Muscle of back (tissue), 11 donors: ENCODE results near the gene EXOC3L4. TPM values are rescaled to one million over a fixed set of nuclear protein-coding genes. Genes with fewer than 3 reads are reported as not detected.
A peak's percentile ranks its signal among the peaks of the same experiment; 100 is the strongest.

Experiments
- DNase-seq, 3 donors: peaks; one replicate each; pipeline versions ENCODE4 v3.0.0 to v3.0.0-alpha.2; 2013
- polyA plus RNA-seq, 10 donors: library from polyadenylated mRNA; unstranded; fragments of 120-200 nt; gene quantifications; one replicate each; pipeline ENCODE4 v1.2.1, GENCODE V29; 2013; ENCODE audit not compliant: insufficient read length in 10 of 10

The EXOC3L4 gene
- polyA plus RNA-seq, 10 donors = 0.12 to 1.5 (median 0.51) TPM

DNA sequence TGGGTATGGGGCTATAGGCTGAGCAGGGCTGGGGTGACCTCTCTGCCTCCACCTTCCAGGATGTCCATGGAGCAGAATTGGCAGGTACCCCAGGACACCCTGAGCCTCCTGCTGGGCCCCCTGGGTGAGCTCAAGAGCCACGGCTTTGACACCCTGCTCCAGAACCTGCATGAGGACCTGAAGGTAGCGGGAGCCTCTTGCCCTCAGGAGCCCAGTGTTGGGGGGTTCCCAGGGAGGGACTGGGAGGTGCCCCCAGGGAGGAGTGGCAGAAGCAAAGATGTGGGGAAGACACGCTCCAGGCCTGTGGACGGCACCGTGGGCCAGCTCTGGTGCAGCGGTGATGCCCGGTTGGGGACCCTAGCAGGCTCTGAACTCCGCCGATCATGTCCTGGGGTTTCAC lies 37.1 kb downstream of the EXOC3L4 start:
- no peak for DNase-seq

DNA sequence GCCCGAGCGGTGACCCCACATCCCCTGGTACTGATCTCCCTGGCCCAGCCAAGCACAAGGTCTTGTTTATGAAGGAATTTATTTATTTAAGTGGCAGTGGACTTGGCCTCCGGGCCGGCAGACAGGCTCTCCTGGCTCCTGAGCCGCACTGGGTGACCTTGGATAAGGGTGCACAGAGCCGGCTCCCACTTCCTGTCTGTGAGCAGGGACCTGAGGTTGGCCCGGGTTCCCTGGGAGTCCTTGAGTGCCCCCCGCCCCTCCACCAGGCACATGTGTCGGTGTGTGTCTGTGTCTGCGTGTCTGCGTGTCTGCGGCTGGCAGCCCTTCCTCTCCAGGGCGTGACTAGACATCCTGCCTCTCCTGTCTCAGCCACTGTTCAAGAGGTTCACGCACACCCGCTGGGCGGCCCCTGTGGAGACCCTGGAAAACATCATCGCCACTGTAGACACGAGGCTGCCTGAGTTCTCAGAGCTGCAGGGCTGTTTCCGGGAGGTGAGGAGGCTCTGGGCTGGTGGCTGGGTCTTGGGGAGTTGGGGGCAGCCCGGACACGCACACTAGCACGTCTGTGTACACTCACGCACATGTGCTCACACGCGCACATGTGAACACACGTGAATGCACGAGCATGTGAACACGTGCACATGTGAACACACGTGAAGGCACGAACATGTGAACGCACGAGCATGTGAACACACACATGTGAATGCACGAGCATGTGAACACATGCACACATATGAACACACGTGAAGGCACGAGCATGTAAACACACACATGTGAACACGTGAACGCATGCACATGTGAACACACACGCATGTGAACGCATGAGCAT lies 38.1 kb downstream of the EXOC3L4 start:
- DNase-seq = no peak

DNA sequence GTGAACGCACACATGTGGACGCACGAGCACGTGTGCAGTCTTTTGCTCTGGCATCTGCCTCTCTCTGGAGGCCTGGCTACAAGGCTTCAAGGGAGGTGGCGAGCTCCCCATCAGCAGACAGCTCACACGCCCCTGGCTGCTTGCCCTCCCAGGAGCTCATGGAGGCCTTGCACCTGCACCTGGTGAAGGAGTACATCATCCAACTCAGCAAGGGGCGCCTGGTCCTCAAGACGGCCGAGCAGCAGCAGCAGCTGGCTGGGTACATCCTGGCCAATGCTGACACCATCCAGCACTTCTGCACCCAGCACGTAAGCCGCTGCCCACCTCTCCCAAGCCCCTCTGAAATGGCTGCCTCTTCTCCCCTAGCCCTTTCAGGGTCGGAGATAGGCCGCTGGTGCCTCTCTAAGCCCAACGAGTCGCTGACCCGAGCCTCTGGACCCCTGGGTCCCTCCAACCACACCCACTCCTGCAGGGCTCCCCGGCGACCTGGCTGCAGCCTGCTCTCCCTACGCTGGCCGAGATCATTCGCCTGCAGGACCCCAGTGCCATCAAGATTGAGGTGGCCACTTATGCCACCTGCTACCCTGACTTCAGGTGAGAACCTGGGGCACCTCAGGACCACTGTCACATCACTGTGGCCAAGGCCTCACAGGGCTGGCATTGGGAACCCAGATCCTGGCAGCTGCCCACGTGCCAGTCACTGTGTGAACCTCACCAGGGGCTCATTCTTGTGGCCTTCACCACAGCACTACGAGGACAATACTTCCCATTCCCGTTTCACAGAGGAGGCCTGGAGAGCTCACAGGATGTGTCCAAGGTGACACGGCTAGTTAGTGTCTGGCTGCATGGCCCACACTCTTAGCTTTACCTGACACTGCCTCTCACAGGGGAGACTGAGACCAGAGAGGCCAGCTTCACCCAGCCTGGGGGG lies 39.0 kb downstream of the EXOC3L4 start:
- no peak for DNase-seq

DNA sequence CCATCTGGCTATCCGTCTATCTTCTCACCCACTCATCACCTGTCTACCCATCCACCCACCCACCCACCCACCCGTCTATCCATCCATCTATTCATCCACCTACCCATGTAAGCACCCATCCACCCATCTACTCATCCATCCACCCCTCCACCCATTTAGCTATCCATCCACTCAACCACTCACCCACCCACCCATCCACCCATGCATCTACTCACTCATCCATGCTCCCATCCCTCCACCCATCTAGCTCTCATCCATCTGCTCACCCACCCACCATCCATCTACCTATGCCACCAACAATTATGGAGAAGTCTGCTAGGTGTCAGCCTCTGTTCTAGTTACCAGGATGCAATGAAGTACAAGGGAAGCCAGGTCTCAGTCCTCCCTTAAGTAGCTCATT lies 39.9 kb downstream of the EXOC3L4 start:
- DNase-seq = no peak

DNA sequence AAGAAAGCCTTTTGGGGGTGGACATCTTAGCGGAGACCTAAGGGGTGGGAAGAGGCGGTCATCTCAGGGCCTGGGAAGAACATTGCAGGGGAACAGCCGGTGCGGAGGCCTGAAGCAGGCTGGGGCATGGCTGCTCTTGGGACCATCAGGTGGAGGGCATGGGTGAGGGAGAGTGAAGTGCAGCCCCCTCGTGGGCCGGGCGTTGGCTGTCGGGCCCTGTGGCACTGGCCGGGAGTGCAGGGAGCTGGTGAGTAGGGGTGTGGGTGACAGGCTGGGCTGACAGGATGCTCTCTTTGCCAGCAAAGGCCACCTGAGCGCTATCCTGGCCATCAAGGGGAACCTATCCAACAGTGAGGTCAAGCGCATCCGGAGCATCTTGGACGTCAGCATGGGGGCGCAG lies 40.4 kb downstream of the EXOC3L4 start:
- no peak for DNase-seq

DNA sequence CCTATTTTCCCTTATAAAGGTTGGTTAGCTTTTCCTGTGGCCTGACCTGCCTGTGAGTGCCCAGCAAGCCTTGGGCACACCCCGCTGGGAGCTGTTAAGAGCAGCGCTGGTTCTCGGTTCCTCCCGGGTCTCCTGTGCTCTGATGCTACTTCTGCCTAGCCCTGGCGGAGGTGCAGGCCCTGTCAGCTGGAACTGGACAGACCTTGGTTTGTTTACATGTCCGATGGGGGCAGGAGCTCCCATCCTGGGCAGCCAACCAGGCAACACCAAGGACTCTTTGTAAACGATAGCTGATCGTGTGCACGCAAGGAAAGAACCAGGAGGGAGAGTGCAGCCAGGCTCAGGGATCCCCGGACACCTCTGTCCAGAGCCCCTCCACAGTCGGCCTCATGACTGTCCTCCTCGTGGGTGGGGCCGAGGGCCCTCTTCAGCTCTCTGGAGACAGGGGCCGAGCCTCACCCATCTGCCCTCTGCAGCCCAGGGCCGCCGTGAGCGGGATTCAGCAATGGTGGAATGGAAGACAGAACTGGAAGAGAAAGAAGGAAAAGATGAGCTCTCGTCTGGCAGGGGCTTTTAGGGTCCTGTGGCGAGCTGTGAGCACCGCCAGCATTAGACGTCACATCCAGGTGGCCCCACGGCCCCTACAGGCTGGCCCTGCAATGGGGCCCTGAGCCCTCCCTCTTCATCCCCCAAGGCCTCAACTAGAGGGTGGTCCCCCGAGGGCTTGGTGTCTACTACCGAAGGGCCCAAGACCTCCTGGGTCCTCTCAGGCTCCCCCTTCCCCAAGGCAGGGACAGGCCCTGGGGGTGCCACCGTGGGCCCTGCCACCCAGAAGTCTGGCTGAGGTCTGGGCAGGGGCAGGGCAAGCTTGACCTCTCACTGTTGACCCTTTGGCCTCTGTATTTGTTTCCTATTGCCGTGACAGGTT lies 41.1 kb downstream of the EXOC3L4 start:
- no peak for DNase-seq

DNA sequence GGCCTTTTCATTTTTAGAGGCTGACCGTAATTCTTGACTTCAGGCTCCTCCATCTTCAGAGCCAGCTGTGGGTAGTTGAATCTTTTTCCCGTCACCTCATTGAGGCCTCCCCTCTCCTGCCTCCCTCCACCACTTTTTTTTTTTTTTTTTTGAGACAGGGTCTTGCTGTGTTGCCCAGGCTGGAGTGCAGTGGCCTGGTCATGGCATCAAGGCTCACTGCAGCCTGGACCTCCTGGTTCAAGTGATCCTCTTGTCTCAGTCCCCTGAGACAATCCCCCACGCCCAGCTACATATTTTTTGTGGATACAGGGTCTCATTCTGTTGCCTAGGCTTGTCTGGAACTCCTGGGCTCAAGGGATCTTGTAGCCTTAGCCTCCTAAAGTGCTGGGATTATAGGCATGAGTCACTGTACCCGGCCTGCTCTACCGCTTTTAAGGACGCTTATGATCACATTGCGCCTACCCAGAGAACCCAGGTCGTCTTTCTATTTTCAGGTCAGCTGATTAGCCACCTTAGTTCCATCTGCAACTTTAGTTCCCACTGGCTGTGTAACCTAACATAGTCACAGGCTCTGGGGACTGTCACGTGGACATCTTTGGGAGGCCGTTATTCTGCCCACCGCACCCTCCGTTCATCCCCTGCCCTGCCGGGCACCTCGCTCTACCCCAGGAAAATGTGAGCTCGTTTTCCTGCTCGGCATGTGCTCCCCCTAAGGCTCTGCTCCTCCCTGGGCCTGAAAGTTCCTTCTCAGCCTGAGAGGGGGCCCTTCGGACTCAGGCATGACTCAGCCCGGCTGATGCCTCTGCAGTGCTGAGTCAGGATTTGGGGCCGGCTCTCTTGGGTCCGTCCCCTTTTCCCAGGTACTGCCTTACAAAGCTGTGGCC lies 42.1 kb downstream of the EXOC3L4 start:
- DNase-seq = peak in 1 of 3 donors; percentile 74

DNA sequence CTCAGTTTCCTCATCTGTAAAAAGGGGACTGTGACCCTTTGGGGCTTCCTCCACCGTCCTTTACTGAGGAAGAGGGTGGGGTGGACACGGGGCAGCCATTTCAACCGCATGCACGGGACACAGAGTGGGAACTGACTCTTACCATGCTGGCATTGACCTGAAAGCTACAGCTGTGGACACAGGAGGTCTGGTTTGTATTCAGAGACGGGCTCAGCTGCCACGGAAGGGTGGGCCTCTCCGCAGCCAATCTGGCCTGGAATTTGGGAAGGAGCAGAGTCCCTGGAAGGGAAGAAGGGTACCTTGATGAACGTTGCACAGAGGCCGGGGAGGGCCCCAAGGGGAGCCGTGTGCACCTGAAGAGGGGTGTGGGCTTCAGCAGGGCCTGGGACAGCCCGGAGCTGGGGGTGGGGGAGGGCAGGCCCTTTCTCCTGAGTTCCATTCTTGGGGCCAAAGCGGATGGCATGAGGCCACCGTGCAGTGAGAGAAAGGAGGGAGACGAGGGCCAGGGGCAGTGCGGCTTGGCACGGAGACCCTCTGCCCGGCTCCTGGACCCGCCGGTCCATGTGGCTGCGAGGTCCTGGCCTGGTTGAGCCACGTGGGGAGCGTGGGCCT lies 43.3 kb downstream of the EXOC3L4 start:
- peak in 1 of 3 donors; percentile 46 for DNase-seq

DNA sequence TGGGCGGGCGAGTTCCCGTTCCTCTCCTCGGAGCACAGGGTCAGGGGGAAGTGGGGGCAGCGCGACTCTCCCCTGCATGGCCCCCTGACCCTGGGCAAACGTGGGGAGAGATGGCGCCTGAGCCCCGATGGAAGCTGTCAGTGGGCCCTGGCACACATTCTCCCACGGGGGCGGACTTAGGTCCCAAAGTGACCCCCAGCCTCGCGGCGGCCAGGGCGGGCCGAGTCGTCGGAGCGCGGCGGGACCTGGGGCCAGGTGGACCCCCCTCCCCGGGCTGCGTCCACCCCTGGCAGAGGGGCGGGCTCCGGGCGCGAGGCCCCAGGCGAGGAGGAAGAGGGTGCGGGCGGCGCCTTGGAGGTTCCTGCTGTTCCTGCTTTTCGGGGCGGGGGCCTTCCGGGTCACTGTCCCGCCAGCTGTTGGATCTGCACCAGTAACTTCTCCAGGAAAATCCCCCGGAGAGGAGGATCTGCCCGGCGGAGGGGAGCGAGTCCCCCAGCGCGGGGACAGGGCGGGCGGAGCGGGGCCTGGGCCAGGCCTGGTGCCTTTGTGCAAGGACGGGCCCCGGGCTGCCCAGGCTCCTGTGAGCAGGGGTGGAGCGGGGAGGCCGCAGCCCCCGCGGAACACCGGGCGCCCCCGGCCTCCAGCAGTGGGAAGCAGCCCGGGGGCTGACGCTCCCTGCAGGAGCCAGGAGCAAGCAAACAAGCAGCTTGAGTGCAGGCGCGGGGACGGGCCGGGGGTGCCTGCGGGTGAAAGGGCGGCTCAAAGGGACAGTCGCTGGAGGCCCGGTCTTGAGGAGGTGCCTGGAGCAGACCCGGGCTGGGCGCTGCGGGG lies 44.0 kb downstream of the EXOC3L4 start:
- DNase-seq = peak in 1 of 3 donors; percentile 70

DNA sequence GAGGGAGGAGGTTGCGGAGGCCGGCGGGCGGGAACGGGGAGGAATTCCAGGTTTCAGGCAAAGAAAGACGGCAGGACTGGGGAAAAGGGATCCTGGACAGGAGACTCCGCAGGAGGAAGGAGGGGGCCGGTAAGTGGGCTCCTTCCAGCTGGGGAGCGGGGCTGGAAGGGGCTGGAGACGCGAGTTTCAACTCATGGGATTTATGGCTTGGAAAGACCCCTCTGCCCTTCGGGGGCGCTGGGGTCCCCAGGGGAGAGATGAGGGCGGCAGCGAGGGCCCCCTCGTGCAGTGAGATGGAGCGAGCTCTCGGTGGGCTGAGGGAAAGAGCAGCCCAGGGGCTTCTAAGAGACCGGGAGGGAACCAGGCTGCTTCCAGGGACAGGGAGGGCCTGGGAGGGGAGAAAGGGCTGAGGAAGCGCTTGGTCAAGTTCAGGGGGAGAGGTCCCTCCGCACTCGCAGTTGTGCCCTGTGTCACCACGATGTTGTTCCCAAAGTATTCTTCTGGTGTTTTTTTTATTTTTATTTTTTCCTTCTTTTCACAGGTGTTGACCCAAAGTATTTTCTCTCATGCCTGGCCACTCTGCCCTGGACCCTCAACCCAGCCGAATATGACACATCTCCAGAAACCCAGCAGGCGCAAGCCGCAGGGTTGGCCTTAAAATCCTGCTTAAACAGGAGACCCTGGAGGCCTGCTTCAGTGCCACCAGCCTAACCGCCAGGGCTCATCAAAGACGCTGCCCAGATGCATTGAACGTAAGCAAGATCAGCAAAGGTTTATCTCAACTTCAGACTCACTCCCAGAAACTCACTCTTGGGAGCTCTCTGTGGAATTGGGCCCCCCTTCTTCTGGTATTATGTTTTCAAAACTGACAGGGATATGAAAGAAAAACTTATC lies 44.9 kb downstream of the EXOC3L4 start:
- no peak for DNase-seq

DNA sequence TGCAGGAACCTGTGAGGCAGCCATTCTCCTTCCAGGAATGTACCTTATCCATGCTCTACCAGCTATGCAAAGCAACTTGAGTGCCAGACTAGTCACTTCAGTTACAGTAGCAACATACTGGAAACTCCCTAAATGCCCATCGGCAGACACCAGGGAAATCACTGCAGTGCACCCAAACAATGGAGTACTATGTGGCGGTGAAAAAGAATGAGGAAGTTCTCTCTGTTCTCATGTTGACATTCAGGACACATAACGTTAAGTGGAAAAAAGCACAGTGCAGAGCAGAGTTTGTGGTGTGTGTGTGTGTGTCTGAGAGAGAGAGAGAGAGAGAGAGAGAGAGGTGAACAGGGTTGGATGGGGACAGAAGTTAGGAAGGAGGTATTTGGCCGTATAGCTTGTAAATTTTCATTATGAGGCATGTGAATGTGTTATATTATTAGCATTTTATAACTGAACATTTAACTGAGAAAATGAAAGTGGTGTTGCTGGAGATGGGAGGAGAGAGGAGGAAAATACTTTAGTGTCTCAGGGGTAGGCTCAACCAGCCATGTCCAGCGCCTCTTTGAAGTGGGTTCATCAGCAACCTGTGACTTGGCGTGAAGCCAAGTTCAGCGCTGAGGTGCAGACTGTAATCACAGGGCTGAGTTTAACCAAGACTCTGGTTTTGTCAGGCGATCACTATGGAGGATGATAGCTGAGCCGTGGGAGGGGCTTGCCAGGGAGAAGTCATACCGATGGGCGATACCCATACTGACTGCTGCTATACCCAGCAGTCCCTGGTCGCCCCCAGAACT lies 46.0 kb downstream of the EXOC3L4 start:
- DNase-seq = no peak

DNA sequence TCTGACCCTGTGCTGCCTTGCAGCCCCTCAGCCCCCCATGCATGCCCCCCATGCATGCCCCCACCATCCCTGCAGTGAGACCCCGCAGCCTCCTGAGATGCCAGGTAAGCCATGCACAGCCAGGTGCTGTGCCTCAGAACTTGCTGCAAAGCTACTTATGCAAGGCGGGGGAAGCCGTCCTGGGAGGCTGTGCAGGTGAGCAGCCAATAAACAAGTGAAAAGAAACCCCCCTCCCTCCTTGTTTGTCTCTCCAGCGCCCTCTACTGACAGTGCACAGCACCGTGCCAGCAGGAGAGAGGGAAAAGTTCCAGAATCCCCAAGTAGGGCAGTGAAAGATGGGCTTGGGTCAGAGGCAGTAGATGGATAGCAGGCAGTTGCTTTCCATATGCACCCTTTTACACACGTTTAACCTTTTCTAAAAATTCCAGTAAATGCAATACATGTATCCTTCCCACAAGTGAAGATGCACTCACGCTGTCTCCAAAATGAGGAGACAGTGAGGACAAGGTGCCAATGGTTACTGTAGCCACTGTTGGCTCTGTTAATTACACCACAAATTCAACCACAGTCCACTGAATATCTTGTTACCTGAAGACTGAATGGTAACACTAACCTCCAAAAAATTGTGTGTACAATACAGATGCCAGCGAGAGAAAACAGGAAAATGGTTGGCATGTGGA lies 46.7 kb downstream of the EXOC3L4 start:
- peak in 1 of 3 donors; percentile 36 for DNase-seq

DNA sequence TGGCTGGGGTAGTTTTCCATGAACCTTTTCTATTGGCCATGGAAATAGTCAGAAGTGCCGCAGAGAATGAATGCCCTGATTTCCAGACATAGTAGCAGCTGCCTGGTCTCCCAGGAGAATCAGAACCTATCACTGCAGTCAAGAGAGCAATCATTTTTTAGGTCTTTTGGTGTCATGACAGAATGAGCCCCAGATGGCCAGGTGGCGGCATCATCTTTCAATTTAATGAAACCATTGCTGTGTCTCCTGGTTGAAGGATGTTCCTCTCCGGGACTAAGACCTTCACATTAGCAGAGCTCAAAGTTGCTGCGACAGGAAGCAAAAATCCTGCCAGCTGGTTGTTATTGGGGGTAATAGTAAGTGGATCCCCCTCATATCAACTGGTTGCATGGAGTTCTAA lies 47.5 kb downstream of the EXOC3L4 start:
- no peak for DNase-seq

DNA sequence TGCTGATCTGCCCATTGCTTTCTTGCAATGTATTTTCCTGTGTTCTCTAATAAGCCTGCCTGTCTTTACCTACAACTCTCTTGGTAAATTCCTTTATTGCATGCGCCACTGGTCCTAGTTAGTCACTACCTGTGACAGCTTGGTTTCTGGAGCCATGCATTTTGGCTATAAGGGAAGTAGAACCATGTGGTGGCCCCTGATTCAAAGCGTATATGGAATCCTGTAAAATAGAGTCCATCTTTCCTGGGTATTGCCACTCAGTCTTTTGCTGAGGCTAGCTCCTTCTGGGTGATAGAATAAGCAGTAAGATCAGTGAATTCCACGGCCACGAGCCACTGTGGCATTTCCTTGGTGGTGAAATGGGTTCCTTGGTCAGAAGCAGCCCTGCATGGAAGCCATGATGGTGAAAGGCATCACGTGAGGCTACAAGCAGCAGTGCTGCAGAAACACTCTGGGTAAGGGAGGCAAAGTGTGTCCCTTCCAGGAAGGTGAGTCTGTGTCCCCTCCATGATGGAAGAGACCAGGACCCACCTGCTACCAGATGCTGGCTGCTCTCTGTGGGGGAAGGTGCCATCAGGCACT lies 48.3 kb downstream of the EXOC3L4 start:
- no peak for DNase-seq

DNA sequence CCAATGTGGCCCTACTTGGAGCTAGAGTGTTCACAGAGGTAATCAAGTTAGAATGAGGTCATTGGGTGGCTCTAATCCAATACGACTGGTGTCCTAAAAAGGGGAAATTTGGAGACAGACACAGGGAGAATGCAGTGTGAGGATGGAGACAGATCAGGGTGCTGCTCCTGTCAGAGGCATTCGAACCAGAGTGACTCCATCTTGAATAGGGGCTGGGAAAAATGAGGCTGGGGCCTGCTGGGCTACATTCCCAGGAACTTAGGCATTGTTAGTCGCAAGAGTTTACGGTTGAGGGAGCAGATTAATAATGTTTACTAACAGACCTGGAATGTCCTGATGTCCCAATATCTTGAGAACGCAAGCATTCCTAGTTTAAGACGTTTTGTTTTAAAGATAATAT lies 49.0 kb downstream of the EXOC3L4 start:
- DNase-seq = no peak

DNA sequence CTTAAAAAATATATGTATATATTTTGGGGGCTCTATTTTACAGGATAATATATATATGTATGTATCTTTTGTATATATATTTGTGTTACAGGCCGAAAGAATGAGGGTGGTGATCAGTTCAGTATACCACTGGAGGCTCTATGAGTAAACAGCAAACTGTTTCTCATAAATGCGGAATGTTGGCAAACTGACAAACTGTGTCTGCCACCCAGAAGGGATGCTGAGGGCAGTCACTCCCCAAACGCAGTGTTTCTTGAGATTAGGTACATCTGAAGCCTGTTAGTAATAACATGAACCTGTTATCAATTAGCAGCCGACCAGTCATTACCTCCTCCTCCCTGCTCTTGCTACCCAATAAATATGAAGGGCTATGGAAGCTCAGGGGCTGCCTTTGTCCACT lies 49.6 kb downstream of the EXOC3L4 start:
- DNase-seq = peak in 1 of 3 donors; percentile 27
